ENCODE results near the gene SYNGR4.
"Not testable (repeated sequence)": the region's sequence is repeated elsewhere in the genome, so short reads cannot be mapped to it uniquely, and the experiment has no call there.

The SYNGR4 gene, protein sequence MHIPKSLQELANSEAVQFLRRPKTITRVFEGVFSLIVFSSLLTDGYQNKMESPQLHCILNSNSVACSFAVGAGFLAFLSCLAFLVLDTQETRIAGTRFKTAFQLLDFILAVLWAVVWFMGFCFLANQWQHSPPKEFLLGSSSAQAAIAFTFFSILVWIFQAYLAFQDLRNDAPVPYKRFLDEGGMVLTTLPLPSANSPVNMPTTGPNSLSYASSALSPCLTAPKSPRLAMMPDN

DNA sequence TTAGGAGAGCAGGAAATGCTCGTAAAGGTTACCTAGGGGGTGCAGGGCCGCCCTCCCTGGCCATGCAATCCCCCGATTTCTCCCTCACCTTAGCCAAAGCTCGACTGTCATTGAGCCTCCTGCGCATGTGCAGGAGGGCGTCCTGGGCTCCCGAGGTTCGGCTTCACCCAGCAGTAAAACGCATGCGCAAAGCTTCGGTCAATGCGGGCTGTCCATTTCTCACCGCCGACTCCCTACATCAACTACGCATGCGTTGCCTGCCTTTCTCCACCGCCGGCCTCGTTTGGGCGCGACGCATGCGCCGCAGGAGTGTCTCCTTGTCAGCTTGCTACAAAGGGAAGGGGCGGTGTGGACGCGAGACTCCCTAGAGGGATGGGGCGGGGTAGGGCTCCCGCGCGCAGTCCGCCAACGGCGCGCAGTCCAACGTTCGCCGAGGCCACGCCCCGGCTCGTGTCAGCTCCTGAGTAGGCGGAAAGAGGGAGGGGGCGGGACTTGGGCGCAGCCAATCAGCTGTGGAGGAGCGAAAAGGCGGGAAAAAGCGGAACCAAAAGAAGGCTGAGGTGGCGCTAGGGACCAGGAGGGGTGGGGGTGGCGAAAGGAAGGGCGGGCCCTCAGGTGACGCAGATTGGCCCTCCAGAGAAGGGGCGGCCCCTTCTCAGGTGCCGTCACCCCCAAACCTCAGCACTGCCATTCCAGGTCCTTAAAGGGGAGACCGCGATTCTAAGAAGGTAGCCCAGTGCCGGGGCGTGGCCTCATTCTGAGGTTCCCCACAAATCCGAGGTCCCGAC lies at the start of gene SYNGR4, which contains the start of gene TMEM143:
Gene SYNGR4 (plus strand): TSS at position 558 of the 788 bp plus-strand sequence. CDS start 1,476 bp downstream, outside the sequence.
Gene TMEM143 (minus strand): TSS at position 131 of the 788 bp plus-strand sequence. CDS start 20 bp downstream, at position 111.
- peak within 1 kb of the TSS; percentile 96 for H3K4me3 Mint-ChIP-seq
- H3K27ac Mint-ChIP-seq: peak within 1 kb of the TSS; percentile 93
- H3K27me3 Mint-ChIP-seq: no peaks in the 10 kb centered on the region
- H3K4me1 Mint-ChIP-seq: peaks cover 6% of the 10 kb centered on the region
- H3K9me3 Mint-ChIP-seq: no peaks in the 10 kb centered on the region
- H3K36me3 Mint-ChIP-seq: peaks cover 2% of the 10 kb centered on the region

DNA sequence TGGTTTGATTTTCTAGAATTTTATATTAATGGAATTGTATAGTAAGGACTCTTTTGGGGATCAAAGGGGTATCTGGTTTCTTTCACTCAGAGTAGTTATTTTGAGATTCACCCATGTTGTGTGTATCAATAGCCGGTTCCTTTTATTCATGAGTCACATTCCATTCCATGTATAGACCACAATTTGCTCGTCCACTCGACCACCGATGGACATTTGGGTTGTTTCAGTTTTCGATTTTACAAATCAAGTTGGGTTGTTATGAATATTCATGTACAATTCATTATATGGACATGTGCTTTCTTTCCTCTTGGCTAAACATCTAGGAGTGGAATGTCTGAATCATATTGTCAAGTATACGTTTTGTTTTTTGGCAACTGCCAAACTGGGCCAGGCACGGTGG lies 48.5 kb upstream of the SYNGR4 start:
- H3K27me3 Mint-ChIP-seq: no peaks in the 10 kb centered on the region

DNA sequence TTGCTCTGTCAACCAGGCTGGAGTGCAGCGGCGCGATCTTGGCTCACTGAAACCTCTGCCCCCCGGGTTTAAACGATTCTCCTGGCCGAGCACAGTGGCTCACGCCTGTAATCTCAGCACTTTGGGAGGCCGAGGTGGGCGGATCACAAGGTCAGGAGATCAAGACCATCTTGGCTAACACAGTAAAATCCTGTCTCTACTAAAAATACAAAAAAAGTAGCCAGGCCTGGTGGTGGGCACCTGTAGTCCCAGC lies 46.5 kb upstream of the SYNGR4 start:
- H3K9me3 Mint-ChIP-seq, H3K4me3 Mint-ChIP-seq, H3K27me3 Mint-ChIP-seq, H3K27ac Mint-ChIP-seq, H3K36me3 Mint-ChIP-seq: not testable (repeated sequence)
- peaks cover 27% of the 10 kb centered on the region for H3K4me1 Mint-ChIP-seq

More for the DNA sequence above, 48.5 kb upstream of the SYNGR4 start:
- Mint-ChIP-seq H3K27ac (no peak overlapping the region), H3K4me1 (peaks cover 10% of the 10 kb centered on the region), H3K9me3 (no peaks in the 10 kb centered on the region), H3K4me3 (no peak overlapping the region), H3K36me3 (no peaks in the 10 kb centered on the region)

DNA sequence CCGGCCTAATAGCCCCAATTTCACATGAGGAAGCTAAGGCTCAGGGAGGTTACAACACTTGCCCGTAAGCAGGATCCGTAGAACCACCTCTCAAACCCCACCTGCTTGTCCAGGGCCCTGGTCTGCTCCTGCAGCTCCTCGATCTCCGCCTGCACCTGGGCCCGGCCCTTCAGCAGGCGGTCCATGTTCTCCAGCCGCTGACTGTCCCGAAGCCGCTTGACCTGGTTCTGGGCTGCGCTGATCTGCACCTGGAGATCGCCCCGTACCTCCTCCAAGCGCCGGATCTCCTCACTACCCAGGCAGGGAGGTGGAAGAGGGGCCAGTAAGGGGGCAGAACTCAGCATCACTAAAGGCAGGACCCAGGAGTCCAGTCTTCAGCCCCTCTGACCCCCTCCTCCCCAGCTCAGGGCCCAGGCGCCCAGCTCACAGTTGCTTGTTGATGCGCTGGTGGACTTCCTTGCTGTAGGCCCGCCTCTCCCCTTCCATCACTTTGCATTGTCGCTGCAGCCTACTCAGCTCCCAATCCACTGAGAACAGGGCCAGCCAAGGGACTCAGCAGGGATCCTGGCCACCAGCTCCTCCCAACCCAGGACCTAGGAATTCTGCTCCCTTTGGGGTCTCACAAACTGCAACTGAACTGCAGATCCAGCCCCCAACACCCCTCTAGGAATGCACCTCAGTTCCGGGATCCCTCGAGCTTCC lies 45.7 kb upstream of the SYNGR4 start:
- no peaks in the 10 kb centered on the region for H3K9me3 Mint-ChIP-seq
- H3K27me3 Mint-ChIP-seq: no peaks in the 10 kb centered on the region

DNA sequence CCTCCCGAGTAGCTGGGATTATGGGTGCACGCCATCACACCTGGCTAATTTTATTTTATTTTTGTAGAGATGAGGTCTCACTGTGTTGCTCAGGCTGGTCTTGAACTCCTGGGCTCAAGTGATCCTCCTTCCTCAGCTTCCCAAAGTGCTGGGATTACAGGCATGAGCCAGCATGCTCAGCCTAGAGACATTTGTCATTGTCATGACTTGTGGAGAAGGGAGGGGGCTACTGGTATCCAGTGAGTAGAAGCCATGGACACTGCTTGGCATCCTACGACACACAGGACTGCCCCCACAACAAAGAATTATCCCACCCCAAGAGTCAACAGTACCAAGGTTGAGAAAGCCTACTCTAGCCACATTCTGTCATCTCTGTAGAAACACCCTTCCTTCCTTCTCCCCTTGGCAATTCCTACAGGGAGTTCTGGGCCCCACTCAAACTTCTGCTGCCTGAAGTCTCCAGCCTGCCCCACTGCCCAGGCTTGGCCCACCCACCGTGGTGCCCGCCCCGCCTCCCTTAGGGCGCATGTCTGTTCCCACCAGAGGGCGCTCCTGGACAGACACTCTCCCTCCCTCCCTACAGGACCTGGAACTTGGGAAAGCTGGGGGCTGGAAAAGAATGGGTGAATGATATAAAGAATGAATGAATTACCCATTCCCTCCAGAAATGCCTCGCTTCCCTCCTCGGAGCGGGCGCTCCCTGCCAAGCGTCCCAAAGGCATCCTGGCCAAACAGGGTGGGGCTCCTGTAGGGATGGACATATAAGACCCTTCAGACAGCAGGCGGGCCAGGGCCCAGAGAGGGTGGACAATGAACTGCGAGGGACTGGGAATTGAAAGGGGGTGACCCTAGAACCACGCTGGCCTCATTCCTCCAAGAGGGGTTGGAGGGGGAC lies 44.3 kb upstream of the SYNGR4 start:
- Mint-ChIP-seq H3K4me1 (peaks cover 50% of the 10 kb centered on the region), H3K36me3 (no peaks in the 10 kb centered on the region), H3K27ac (no peak overlapping the region), H3K9me3 (no peaks in the 10 kb centered on the region), H3K27me3 (no peaks in the 10 kb centered on the region), H3K4me3 (no peak overlapping the region)

More for the DNA sequence above, 45.7 kb upstream of the SYNGR4 start:
- Mint-ChIP-seq H3K4me1 (peaks cover 35% of the 10 kb centered on the region), H3K36me3 (no peaks in the 10 kb centered on the region), H3K4me3 (no peak overlapping the region), H3K27ac (no peak overlapping the region)

DNA sequence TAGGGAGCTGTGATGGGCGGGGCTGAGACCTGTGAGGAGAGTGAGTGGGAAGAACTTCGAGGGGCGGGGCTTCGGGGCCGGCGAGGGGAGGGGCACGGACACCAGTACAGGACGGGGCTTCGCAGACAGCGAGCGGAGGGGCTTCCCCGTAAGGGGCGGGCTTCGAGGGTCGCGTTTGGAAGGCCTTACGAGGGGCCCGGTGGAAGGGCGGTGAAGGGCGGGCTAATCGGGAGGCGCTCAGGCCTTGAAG lies 42.9 kb upstream of the SYNGR4 start:
- Mint-ChIP-seq H3K27me3 (no peaks in the 10 kb centered on the region), H3K36me3 (no peaks in the 10 kb centered on the region), H3K4me1 (peaks cover 60% of the 10 kb centered on the region), H3K9me3 (no peaks in the 10 kb centered on the region), H3K4me3 (peak overlapping the region; percentile 91), H3K27ac (peak overlapping the region; percentile 96)

DNA sequence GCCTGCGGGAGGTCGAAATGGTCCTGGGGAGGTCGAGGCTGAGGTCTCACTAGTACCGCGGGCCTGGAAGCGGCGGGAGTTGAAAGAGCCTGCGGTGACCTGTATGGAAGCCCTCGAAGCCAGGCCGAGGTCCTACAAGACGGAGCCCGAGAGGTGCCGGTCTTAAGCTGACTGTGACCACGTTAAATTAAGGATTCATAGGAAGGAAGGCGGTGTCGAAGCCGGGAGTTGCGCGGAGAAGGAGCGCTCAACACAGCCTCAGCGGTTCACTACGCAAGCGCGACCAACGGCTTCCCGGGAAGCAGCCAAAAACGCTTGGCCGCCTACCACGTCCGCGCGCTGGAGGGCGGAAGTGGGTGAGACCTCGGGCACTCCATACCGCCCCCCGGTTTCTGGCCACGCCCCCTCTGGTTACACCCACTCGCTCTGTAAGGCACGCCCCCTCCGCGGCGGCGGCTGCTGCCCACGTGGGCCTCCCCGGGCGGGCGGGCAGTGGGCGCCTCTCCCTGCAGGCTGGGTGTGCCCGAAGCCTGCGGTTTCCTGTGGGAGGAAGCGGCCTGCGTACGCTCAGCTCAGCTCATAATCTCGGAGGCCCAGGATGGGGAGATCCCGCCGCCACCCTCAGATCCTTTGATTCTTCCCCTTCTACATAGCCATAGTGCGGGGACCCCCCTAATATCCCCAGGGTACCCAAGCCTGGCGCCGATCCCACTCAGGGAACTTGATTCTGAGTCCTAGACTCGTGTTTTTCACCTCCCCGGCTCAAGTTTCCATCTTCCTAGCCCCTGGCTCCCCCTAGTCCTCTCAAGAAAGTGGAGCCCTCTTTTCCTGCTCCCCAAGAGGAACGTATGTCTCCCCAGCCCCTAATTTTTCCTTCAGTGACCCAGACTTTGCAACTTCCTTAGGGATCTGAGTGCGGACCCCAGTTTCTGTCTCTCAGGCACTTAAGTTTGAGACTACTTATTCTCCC lies 42.3 kb upstream of the SYNGR4 start:
- H3K4me1 Mint-ChIP-seq: peaks cover 65% of the 10 kb centered on the region
- peaks cover 3% of the 10 kb centered on the region for H3K36me3 Mint-ChIP-seq
- no peaks in the 10 kb centered on the region for H3K9me3 Mint-ChIP-seq
- no peaks in the 10 kb centered on the region for H3K27me3 Mint-ChIP-seq
- peak overlapping the region; percentile 96 for H3K27ac Mint-ChIP-seq
- H3K4me3 Mint-ChIP-seq: peak overlapping the region; percentile 91

DNA sequence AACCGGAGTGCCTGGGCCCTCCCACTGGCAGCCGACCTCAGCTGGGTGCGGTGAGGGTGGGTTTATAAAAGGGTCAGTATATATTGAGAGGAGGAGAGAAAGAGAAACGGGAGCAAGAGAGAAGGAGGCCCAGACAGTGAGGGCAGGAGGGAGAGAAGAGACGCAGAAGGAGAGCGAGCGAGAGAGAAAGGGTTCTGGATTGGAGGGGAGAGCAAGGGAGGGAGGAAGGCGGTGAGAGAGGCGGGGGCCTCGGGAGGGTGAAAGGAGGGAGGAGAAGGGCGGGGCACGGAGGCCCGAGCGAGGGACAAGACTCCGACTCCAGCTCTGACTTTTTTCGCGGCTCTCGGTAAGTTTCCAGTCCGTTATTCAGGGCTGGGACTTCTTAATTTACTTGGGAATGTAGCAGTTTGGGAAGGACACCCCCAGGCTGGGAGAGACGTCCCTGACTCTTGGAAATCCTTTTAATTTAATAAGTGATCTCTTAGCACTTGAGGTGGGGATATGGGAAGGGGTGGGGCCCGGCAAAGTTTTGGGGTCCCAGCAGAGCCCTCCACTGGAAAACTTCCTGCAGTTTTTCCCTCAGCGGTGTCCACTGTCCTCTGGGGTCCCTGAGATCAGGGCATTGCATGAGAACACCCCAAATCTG lies 38.8 kb upstream of the SYNGR4 start, which contains the start of gene EMP3:
Gene EMP3 (plus strand): TSS at position 288 of the 646 bp plus-strand sequence. CDS start 1,293 bp downstream, outside the sequence.
- H3K4me3 Mint-ChIP-seq: peak within 1 kb of the TSS; percentile 96
- H3K27me3 Mint-ChIP-seq: no peaks in the 10 kb centered on the region
- peaks cover 12% of the 10 kb centered on the region for H3K36me3 Mint-ChIP-seq
- peaks cover 88% of the 10 kb centered on the region for H3K4me1 Mint-ChIP-seq
- peak within 1 kb of the TSS; percentile 99 for H3K27ac Mint-ChIP-seq
- no peaks in the 10 kb centered on the region for H3K9me3 Mint-ChIP-seq

DNA sequence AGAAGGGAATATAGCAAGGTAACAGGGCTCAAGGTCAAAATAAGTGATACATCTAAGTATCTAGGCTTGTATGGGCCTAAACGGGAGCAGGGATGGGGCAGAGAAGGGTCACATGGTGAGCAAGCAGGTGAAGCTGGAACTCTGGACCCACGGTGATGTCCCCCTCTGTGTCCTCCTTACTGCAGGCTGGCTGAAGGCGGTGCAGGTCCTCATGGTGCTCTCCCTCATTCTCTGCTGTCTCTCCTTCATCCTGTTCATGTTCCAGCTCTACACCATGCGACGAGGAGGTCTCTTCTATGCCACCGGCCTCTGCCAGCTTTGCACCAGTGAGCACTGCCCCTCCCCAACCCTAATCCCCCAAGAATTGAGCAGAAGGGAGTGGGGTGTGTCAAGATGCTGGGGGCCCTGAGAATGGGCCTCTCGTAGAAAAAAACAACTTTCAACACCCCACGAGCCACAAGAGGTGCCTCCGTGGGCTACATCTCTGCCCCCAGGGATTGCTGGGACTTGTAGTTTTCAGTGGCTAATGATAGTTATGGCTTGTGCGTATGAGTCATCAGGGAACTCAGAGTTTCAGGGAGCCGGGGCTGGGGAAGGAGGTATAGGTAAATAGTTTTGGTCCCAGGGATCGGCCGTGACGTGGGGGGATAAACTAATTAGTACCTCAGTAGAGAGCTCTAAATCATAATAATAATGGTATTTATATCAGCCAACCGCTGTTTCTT lies 34.8 kb upstream of the SYNGR4 start:
- Mint-ChIP-seq H3K9me3 (no peaks in the 10 kb centered on the region), H3K4me1 (peaks cover 84% of the 10 kb centered on the region)

DNA sequence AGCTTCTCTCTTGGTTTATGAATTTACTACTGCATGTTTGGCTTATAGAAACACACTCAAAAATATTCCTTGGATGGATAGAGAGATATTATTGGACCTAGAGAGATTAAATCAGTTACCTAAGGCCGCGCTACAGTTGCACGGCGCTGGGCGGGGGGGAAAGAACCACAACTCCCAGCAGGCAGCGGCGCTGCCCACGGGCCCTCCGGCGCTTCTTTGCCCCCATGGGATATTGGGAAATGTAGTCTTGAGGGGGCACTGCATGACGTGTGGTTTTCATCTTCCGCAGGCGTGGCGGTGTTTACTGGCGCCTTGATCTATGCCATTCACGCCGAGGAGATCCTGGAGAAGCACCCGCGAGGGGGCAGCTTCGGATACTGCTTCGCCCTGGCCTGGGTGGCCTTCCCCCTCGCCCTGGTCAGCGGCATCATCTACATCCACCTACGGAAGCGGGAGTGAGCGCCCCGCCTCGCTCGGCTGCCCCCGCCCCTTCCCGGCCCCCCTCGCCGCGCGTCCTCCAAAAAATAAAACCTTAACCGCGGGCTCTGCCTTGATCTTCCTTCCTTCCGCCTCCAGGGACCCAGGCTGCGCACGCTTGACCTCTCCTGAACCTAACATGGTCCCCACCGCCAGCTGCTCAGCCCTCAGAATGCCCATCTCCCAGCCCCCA lies 34.0 kb upstream of the SYNGR4 start:
- Mint-ChIP-seq H3K4me3 (peak overlapping the region; percentile 78), H3K9me3 (no peaks in the 10 kb centered on the region), H3K27me3 (no peaks in the 10 kb centered on the region), H3K27ac (peak overlapping the region; percentile 91), H3K36me3 (peaks cover 12% of the 10 kb centered on the region), H3K4me1 (peaks cover 84% of the 10 kb centered on the region)

More for the DNA sequence above, 34.8 kb upstream of the SYNGR4 start:
- H3K27me3 Mint-ChIP-seq: no peaks in the 10 kb centered on the region
- peak overlapping the region; percentile 91 for H3K27ac Mint-ChIP-seq
- H3K4me3 Mint-ChIP-seq: peak overlapping the region; percentile 78
- H3K36me3 Mint-ChIP-seq: peaks cover 12% of the 10 kb centered on the region

DNA sequence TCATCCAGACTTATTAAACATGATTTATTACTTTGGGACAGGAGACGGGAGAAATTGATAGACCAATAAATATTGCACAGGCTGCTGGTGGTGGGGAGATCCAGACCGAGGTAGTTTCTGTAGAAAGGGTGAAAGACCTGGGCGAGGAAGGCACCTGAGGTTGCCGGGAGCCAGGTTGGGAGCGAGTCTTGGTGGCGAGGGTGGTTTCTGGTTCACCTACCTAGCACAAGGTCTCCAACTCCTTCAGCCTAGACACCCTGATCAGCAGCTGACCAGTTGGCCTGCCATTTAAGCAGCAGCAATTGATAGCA lies 31.9 kb upstream of the SYNGR4 start:
- H3K4me1 Mint-ChIP-seq: peaks cover 68% of the 10 kb centered on the region
- no peaks in the 10 kb centered on the region for H3K27me3 Mint-ChIP-seq
- H3K36me3 Mint-ChIP-seq: peaks cover 9% of the 10 kb centered on the region
- peak overlapping the region; percentile 94 for H3K4me3 Mint-ChIP-seq
- H3K27ac Mint-ChIP-seq: peak overlapping the region; percentile 73
- no peaks in the 10 kb centered on the region for H3K9me3 Mint-ChIP-seq

DNA sequence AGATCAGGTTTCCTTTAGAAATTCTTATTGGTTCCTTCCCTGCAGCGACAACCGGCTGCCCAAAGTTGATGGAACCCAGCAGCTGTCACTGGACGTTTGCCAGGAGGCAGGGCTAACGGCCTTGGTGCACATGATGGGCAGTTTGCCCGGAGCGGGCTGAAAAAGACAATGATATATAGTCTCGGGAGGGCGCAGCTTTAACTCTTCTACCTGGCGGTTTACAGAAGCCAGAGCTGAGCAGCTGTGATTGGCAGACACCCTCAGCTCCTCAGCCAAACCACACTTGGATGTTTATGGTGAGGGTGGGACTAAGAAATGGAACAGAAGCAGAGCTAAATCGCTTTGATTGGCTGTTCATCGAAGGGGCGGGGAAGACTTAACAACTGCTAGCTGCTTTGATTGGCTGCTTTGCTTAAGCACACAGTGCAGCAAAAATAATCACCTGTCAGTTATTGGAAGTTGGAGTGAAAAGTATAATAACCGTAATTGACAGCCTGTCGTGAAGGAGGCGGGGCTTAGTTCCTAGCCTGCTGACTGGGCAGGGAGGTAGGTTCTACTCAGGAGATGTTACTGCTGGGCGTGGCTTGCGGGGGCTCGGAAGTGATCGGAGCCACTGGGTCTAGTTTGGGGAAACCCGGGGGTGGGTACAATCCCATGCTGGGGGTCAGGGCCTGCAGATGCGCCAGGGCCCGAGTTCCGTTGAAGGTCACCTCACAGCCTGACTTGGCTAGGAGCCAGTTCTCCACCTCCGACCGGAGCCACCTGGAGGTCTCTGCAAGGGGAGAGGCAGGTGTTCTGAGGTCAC lies 31.3 kb upstream of the SYNGR4 start:
- no peaks in the 10 kb centered on the region for H3K9me3 Mint-ChIP-seq
- H3K4me1 Mint-ChIP-seq: peaks cover 63% of the 10 kb centered on the region
- H3K27ac Mint-ChIP-seq: peak overlapping the region; percentile 95
- peaks cover 9% of the 10 kb centered on the region for H3K36me3 Mint-ChIP-seq
- H3K27me3 Mint-ChIP-seq: no peaks in the 10 kb centered on the region
- peak overlapping the region; percentile 94 for H3K4me3 Mint-ChIP-seq
